Lung (tissue), 12 donors: ENCODE measurements around the gene KLHL24. TPM values are rescaled to one million over a fixed set of nuclear protein-coding genes. Genes with fewer than 3 reads are reported as not detected.

Experiments used
- ATAC-seq: fragments of 200-7000 bp; cut with Tn5 transposase; one replicate; pipeline ENCODE4 v1.9.1; 2020; ENCODE audit warnings: moderate number of reproducible peaks; ENCODE audit not compliant: insufficient read depth, low FRiP score
- DNase-seq, 3 donors: peaks; one replicate each; pipeline ENCODE4 v3.0.0-alpha.2; 2013 to 2017
- H3K27ac ChIP-seq, 2 donors: one replicate each; pipeline ENCODE4 v1.5.1; 2013; ENCODE audit warnings: mild to moderate bottlenecking in 2 of 2, moderate library complexity in 2 of 2, control low read depth in 1 of 2, inconsistent platforms in 1 of 2, low read depth in 1 of 2, low read length in 1 of 2
- H3K27me3 ChIP-seq, 3 donors: one replicate each; pipeline ENCODE4 v1.5.1; 2013; ENCODE audit warnings: low read length in 2 of 3; ENCODE audit not compliant: control insufficient read depth in 3 of 3, insufficient read depth in 3 of 3
- H3K36me3 ChIP-seq, 4 donors: one replicate each; pipeline ENCODE4 v1.5.1; 2013; ENCODE audit warnings: low read length in 4 of 4, mild to moderate bottlenecking in 1 of 4, moderate library complexity in 1 of 4; ENCODE audit not compliant: control insufficient read depth in 4 of 4, insufficient read depth in 4 of 4
- H3K4me1 ChIP-seq, 5 donors: one replicate each; pipeline ENCODE4 v1.5.1; 2013; ENCODE audit warnings: low read length in 5 of 5, mild to moderate bottlenecking in 2 of 5, moderate library complexity in 1 of 5; ENCODE audit not compliant: control insufficient read depth in 5 of 5, insufficient read depth in 5 of 5
- H3K4me3 ChIP-seq: one replicate; pipeline ENCODE4 v1.5.1; 2013; ENCODE audit warnings: mild to moderate bottlenecking, control low read depth, moderate library complexity
- H3K9ac ChIP-seq, 2 donors: one replicate each; pipeline ENCODE4 v1.5.1; 2013; ENCODE audit warnings: low read length in 2 of 2, control low read depth in 1 of 2; ENCODE audit not compliant: insufficient read depth in 1 of 2
- H3K9me3 ChIP-seq, 4 donors: one replicate each; pipeline ENCODE4 v1.5.1; 2013; ENCODE audit warnings: low read length in 3 of 4, mild to moderate bottlenecking in 1 of 4, moderate library complexity in 1 of 4; ENCODE audit not compliant: control insufficient read depth in 4 of 4, insufficient read depth in 3 of 4
- CTCF ChIP-seq: IDR thresholded peaks from 2 replicates; pipeline ENCODE4 v1.5.1; 2012; ENCODE audit warnings: mild to moderate bottlenecking; ENCODE audit errors: control extremely low read depth, extremely low read depth
- WGBS, 2 donors: extraction: QIAGEN DNeasy Blood & Tissue Kit; methylation state at CpG; one replicate each; pipeline ENCODE4 v1.1.7; 2013; 5-methylcytosine and 5-hydroxymethylcytosine counted together
- polyA plus RNA-seq, 2 donors: library from polyadenylated mRNA; stranded (reverse); fragments of 200-250 nt; gene quantifications; one replicate each; pipeline ENCODE4 v1.2.1, GENCODE V29; 2013
- total RNA-seq, 2 donors: library from RNA; depleted of rRNA in 1 of 2; stranded (reverse); fragments of >200 nt in 1 of 2; gene quantifications; one replicate each; pipeline ENCODE4 v1.2.1, GENCODE V29; 2014 to 2021
- donor health status: control.
- donor health status: control.
- donor health status: Bipolar disorder and iron deficiency.
- donor health status: healthy.
- donor health status: DM: yes; HTN: yes; CAD: no.

KLHL24 gene
- total and polyA plus RNA-seq, 4 donors, result 14.3 to 352 (median 37.9) TPM

GRCh38 chr3:183714622-183715021, 79.2 kb downstream of the KLHL24 start:
- Histone ChIP-seq H3K4me3 (no peak overlapping the region), H3K36me3 (peaks cover 5 to 17% (median 12%) of the 10 kb centered on the region in 4 donors), H3K27me3 (no peaks in the 10 kb centered on the region), H3K27ac (no peak overlapping the region), H3K4me1 (no peaks in the 10 kb centered on the region), H3K9me3 (no peaks in the 10 kb centered on the region), H3K9ac (no peak overlapping the region)
- ATAC-seq (no peak), DNase-seq (no peak)
- no peak for TF ChIP-seq CTCF

GRCh38 chr3:183718012-183718411, 82.6 kb downstream of the KLHL24 start:
- Histone ChIP-seq H3K4me1 (no peaks in the 10 kb centered on the region), H3K9me3 (no peaks in the 10 kb centered on the region), H3K9ac (no peak overlapping the region), H3K27me3 (no peaks in the 10 kb centered on the region), H3K4me3 (no peak overlapping the region), H3K36me3 (peaks cover 10 to 32% (median 20%) of the 10 kb centered on the region in 4 donors), H3K27ac (no peak overlapping the region)
- no peak for TF ChIP-seq CTCF
- WGBS, 2 donors, result 88 to 95% methylated on average over 3 of the region's 3 CpGs
- ATAC-seq (no peak), DNase-seq (no peak)

- H3K4me1 ChIP-seq, result no peaks in the 10 kb centered on the region
- 59 to 78% methylated on average over 6 of the region's 6 CpGs for WGBS, 2 donors
- ATAC-seq (no peak), DNase-seq (no peak)
- no peak overlapping the region for H3K9ac ChIP-seq
- H3K9me3 ChIP-seq, result no peaks in the 10 kb centered on the region
- TF ChIP-seq CTCF, result no peak
- no peak overlapping the region for H3K27ac ChIP-seq
- H3K36me3 ChIP-seq, result peaks cover 5 to 32% (median 21%) of the 10 kb centered on the region in 4 donors
- no peaks in the 10 kb centered on the region for H3K27me3 ChIP-seq
- H3K4me3 ChIP-seq, result no peak overlapping the region
Observed at GRCh38 chr3:183725387-183725786, 90.0 kb downstream of the KLHL24 start.

DNA sequence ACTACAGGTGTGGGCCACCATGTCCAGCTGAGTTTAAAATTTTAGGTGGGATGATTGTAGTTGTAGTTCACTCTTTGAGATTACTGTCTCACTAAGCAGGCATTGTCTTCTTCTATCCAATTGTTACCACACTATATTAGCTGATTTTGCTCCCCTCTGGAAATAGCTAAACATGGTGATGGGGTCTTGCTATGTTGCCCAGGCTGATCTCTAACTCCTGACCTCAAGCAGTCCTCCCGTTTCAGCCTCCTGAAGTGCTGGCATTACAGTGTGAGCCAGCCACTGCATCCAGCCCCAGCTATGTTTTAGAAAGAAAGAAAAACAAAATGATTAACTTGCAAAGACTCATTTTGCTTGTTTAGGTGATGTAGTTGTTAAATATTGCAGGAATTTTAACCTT, 92.8 kb downstream of the KLHL24 start:
- Histone ChIP-seq H3K9ac (no peak overlapping the region), H3K27ac (no peak overlapping the region), H3K4me1 (no peaks in the 10 kb centered on the region), H3K9me3 (no peaks in the 10 kb centered on the region), H3K4me3 (no peak overlapping the region), H3K36me3 (peaks cover 8 to 25% (median 16%) of the 10 kb centered on the region in 4 donors), H3K27me3 (no peaks in the 10 kb centered on the region)
- DNase-seq, result no peak
- no peak for ATAC-seq
- WGBS, 2 donors, result 86 to 89% methylated on average over 1 of the region's 1 CpG
- TF ChIP-seq CTCF, result no peak
